AG08396 (cell line): Measurements from ENCODE around the gene CAST.
"Not testable (repeated sequence)": the region's sequence is repeated elsewhere in the genome, so short reads cannot be mapped to it uniquely, and the experiment has no call there.

Source experiments
- DNase-seq: peaks from one replicate; pipeline ENCODE4 v3.0.0; 2012; ENCODE audit warnings: low spot score, mixed read lengths

The CAST gene

GRCh38 chr5:96780626-96781025 lies 118.5 kb downstream of the CAST start:
- DNase-seq, result no peak

GRCh38 chr5:96781031-96781971 lies 119.1 kb downstream of the CAST start:
- DNase-seq, result no peak

- DNase-seq, result no peak
Observed at GRCh38 chr5:96783326-96783725, 121.2 kb downstream of the CAST start.

- no peak for DNase-seq
Observed at GRCh38 chr5:96785326-96786109, 123.3 kb downstream of the CAST start.

GRCh38 chr5:96788112-96788749 lies 126.1 kb downstream of the CAST start:
- DNase-seq, result no peak

GRCh38 chr5:96789794-96790330 lies 127.7 kb downstream of the CAST start:
- no peak for DNase-seq

GRCh38 chr5:96790961-96791504 lies 128.9 kb downstream of the CAST start:
- peak; percentile 35 for DNase-seq

GRCh38 chr5:96794757-96795156 lies 132.6 kb downstream of the CAST start:
- no peak for DNase-seq

GRCh38 chr5:96795626-96796025 lies 133.4 kb downstream of the CAST start:
- DNase-seq, result no peak

GRCh38 chr5:96796434-96796833 lies 134.3 kb downstream of the CAST start:
- no peak for DNase-seq

GRCh38 chr5:96801718-96802117 lies 139.5 kb downstream of the CAST start:
- DNase-seq, result not testable (repeated sequence)

- peak; percentile 88 for DNase-seq
Observed at GRCh38 chr5:96807075-96807654, 145.0 kb downstream of the CAST start.

- DNase-seq, result no peak
Observed at GRCh38 chr5:96808541-96808828, 146.3 kb downstream of the CAST start.

- DNase-seq, result no peak
Observed at GRCh38 chr5:96808868-96809558, 146.8 kb downstream of the CAST start.

- no peak for DNase-seq
Observed at GRCh38 chr5:96809921-96810320, 147.7 kb downstream of the CAST start.

GRCh38 chr5:96812851-96813250 lies 150.7 kb downstream of the CAST start:
- no peak for DNase-seq

- no peak for DNase-seq
Observed at GRCh38 chr5:96814041-96814440, 151.9 kb downstream of the CAST start.

GRCh38 chr5:96816411-96816939 lies 154.3 kb downstream of the CAST start:
- DNase-seq, result no peak

- no peak for DNase-seq
Observed at GRCh38 chr5:96816991-96817390, 154.8 kb downstream of the CAST start.

- no peak for DNase-seq
Observed at GRCh38 chr5:96817506-96817905, 155.3 kb downstream of the CAST start.
